Measurements from ENCODE around the gene RGS4.
"Not testable (repeated sequence)": the region's sequence is repeated elsewhere in the genome, so short reads cannot be mapped to it uniquely, and the experiment has no call there.

Gene RGS4

GRCh38 chr1:163068716-163069115 lies 445 bp upstream of the RGS4 start:
- DNase-seq (ENCODE audit: low read depth in 2 of 2), result no peak

- no peak for DNase-seq (ENCODE audit: low read depth in 2 of 2)
Measured at GRCh38 chr1:163069655-163070277, 605 bp downstream of the RGS4 start.

GRCh38 chr1:163071405-163072255 lies 2.5 kb downstream of the RGS4 start:
- DNase-seq (ENCODE audit: low read depth in 2 of 2), result peak; percentile 63 to 69

GRCh38 chr1:163072658-163073057 lies 3.5 kb downstream of the RGS4 start:
- no peak for DNase-seq (ENCODE audit: low read depth in 2 of 2)

GRCh38 chr1:163074004-163074403 lies 4.8 kb downstream of the RGS4 start:
- no peak for DNase-seq (ENCODE audit: low read depth in 2 of 2)

- DNase-seq (ENCODE audit: low read depth in 2 of 2), result no peak
Measured at GRCh38 chr1:163074716-163075284, 5.6 kb downstream of the RGS4 start.

- DNase-seq (ENCODE audit: low read depth in 2 of 2), result no peak
Measured at GRCh38 chr1:163076044-163076443, 6.9 kb downstream of the RGS4 start.

- DNase-seq (ENCODE audit: low read depth in 2 of 2), result no peak
Measured at GRCh38 chr1:163076446-163076845, 7.3 kb downstream of the RGS4 start.

- no peak for DNase-seq (ENCODE audit: low read depth in 2 of 2)
Measured at GRCh38 chr1:163076981-163077761, 8.0 kb downstream of the RGS4 start.

- DNase-seq (ENCODE audit: low read depth in 2 of 2), result no peak
Measured at GRCh38 chr1:163082971-163083370, 13.8 kb downstream of the RGS4 start.

GRCh38 chr1:163083690-163084089 lies 14.5 kb downstream of the RGS4 start:
- DNase-seq (ENCODE audit: low read depth in 2 of 2), result no peak

GRCh38 chr1:163084330-163084729 lies 15.2 kb downstream of the RGS4 start:
- no peak for DNase-seq (ENCODE audit: low read depth in 2 of 2)

- peak in 1 of 2 experiments; percentile 46 for DNase-seq (ENCODE audit: low read depth in 2 of 2)
Measured at GRCh38 chr1:163085041-163085903, 16.1 kb downstream of the RGS4 start.

- DNase-seq (ENCODE audit: low read depth in 2 of 2), result peak in 1 of 2 experiments; percentile 35
Measured at GRCh38 chr1:163085904-163086268, 16.7 kb downstream of the RGS4 start.

GRCh38 chr1:163089117-163089516 lies 20.0 kb downstream of the RGS4 start:
- not testable (repeated sequence) for DNase-seq (ENCODE audit: low read depth in 2 of 2)

- no peak for DNase-seq (ENCODE audit: low read depth in 2 of 2)
Measured at GRCh38 chr1:163090321-163090945, 21.3 kb downstream of the RGS4 start.

- no peak for DNase-seq (ENCODE audit: low read depth in 2 of 2)
Measured at GRCh38 chr1:163093169-163093568, 24.0 kb downstream of the RGS4 start.

GRCh38 chr1:163093579-163093978 lies 24.4 kb downstream of the RGS4 start:
- DNase-seq (ENCODE audit: low read depth in 2 of 2), result no peak

GRCh38 chr1:163094182-163094581 lies 25.0 kb downstream of the RGS4 start:
- no peak for DNase-seq (ENCODE audit: low read depth in 2 of 2)

GRCh38 chr1:163094589-163094988 lies 25.4 kb downstream of the RGS4 start:
- no peak for DNase-seq (ENCODE audit: low read depth in 2 of 2)

GRCh38 chr1:163095213-163095612 lies 26.1 kb downstream of the RGS4 start:
- no peak for DNase-seq (ENCODE audit: low read depth in 2 of 2)
